ENCODE data around the gene TMEM151B. TPM values are rescaled to one million over a fixed set of nuclear protein-coding genes. Genes with fewer than 3 reads are reported as not detected.

TMEM151B gene
- total RNA-seq, 1 experiment from 2014 or later = 9.9 TPM

GRCh38 chr6:44297063-44298038 lies 27.1 kb downstream of the TMEM151B start:
- BruUV-seq (replicated peaks) = no TSS peak
- TF ChIP-seq EZH2 (IDR thresholded peaks at IDR 0.05; ENCODE audit: borderline replicate concordance, low read depth, low read length, poor library complexity, severe bottlenecking) (no peak), CTCF (conservative IDR thresholded peaks at IDR 0.05; ENCODE audit: low read depth, low read length) (no peak)
- peaks cover 30% of the 10 kb centered on the region for H3K27me3 ChIP-seq (replicated peaks; ENCODE audit: insufficient read depth, low read depth, low read length, poor library complexity)
- peaks cover 17% of the 10 kb centered on the region for H3K36me3 ChIP-seq (ENCODE audit: insufficient read depth, low read length, poor library complexity, severe bottlenecking)
- ChIA-PET POLR2A (ENCODE audit: low non-redundant PET) (no interaction called here), CTCF (interaction anchor here (1.4 kb wide), 1 partner anchor 16 kb away, joined by 4 read pairs; the partner anchor contains the start of gene AARS2)
- DNase-seq (ENCODE audit: low spot score) = peak; percentile 62
- intact Hi-C loops (cut with micrococcal nuclease; ENCODE audit: unreplicated experiment) = no loop called here
- peak overlapping the region; percentile 52 for H3K4me3 ChIP-seq (ENCODE audit: low read depth, low read length, poor library complexity, severe bottlenecking)
- no peaks in the 10 kb centered on the region for H3K9me3 ChIP-seq (ENCODE audit: low read depth, low read length, poor library complexity, severe bottlenecking)
- no peak overlapping the region for H3K27ac ChIP-seq (ENCODE audit: low read depth, low read length, poor library complexity, severe bottlenecking)
- no peaks in the 10 kb centered on the region for H3K4me1 ChIP-seq (ENCODE audit: insufficient read depth, low read length, poor library complexity, severe bottlenecking)

GRCh38 chr6:44298055-44298803 lies 28.0 kb downstream of the TMEM151B start:
- ChIA-PET POLR2A (ENCODE audit: low non-redundant PET) (no interaction called here), CTCF (interaction anchor here (1.4 kb wide), 1 partner anchor 15 kb away, joined by 4 read pairs; the partner anchor contains the start of gene AARS2)
- Histone ChIP-seq H3K27me3 (replicated peaks; ENCODE audit: insufficient read depth, low read depth, low read length, poor library complexity) (peaks cover 24% of the 10 kb centered on the region), H3K4me3 (ENCODE audit: low read depth, low read length, poor library complexity, severe bottlenecking) (peak overlapping the region; percentile 52), H3K36me3 (ENCODE audit: insufficient read depth, low read length, poor library complexity, severe bottlenecking) (peaks cover 26% of the 10 kb centered on the region), H3K9me3 (ENCODE audit: low read depth, low read length, poor library complexity, severe bottlenecking) (no peaks in the 10 kb centered on the region), H3K27ac (ENCODE audit: low read depth, low read length, poor library complexity, severe bottlenecking) (no peak overlapping the region), H3K4me1 (ENCODE audit: insufficient read depth, low read length, poor library complexity, severe bottlenecking) (no peaks in the 10 kb centered on the region)
- DNase-seq (ENCODE audit: low spot score) = no peak
- intact Hi-C loops (cut with micrococcal nuclease; ENCODE audit: unreplicated experiment) = no loop called here
- no peak for TF ChIP-seq CTCF (conservative IDR thresholded peaks at IDR 0.05; ENCODE audit: low read depth, low read length)
- no peak for TF ChIP-seq EZH2 (IDR thresholded peaks at IDR 0.05; ENCODE audit: borderline replicate concordance, low read depth, low read length, poor library complexity, severe bottlenecking)
- BruUV-seq (replicated peaks) = no TSS peak

GRCh38 chr6:44298864-44299263 lies 28.6 kb downstream of the TMEM151B start:
- ChIA-PET POLR2A (ENCODE audit: low non-redundant PET) (interaction anchor here (0.6 kb wide), 1 partner anchor 13 kb away, joined by 3 read pairs; no protein-coding TSS in a partner anchor), CTCF (interaction anchor here (1.4 kb wide), 1 partner anchor 14 kb away, joined by 4 read pairs; the partner anchor contains the start of gene AARS2)
- no peak for TF ChIP-seq CTCF (conservative IDR thresholded peaks at IDR 0.05; ENCODE audit: low read depth, low read length)
- TF ChIP-seq EZH2 (IDR thresholded peaks at IDR 0.05; ENCODE audit: borderline replicate concordance, low read depth, low read length, poor library complexity, severe bottlenecking) = no peak

More at GRCh38 chr6:44298864-44299263, 28.6 kb downstream of the TMEM151B start:
- no TSS peak for BruUV-seq (replicated peaks)
- no peaks in the 10 kb centered on the region for H3K9me3 ChIP-seq (ENCODE audit: low read depth, low read length, poor library complexity, severe bottlenecking)
- peaks cover 24% of the 10 kb centered on the region for H3K27me3 ChIP-seq (replicated peaks; ENCODE audit: insufficient read depth, low read depth, low read length, poor library complexity)
- H3K27ac ChIP-seq (ENCODE audit: low read depth, low read length, poor library complexity, severe bottlenecking) = no peak overlapping the region
- H3K36me3 ChIP-seq (ENCODE audit: insufficient read depth, low read length, poor library complexity, severe bottlenecking) = peaks cover 32% of the 10 kb centered on the region
- intact Hi-C loops (cut with micrococcal nuclease; ENCODE audit: unreplicated experiment) = no loop called here
- H3K4me1 ChIP-seq (ENCODE audit: insufficient read depth, low read length, poor library complexity, severe bottlenecking) = no peaks in the 10 kb centered on the region
- DNase-seq (ENCODE audit: low spot score) = no peak
- no peak overlapping the region for H3K4me3 ChIP-seq (ENCODE audit: low read depth, low read length, poor library complexity, severe bottlenecking)
